ENCODE results near the gene TAF5L.

The TAF5L gene

DNA sequence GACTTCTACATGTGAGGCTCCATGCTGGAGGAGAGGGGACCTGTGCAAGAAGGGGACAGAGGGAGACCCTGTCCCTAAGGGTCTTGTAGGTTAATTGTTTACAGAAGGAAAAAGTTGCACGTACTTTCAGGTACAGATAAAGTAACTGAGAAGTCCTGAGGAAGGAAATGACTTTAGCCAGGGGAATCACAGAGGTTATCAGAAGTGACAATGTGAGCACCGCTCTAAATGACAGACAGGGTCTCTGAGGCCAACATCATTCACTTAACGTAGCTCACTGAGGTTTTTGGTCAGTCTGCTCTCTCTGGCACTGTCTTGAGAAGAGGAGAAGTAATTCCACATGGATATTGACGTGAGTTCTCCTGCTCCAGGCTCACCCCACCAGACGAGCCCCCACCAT is 12.0 kb downstream of the TAF5L start:
- no CpG with 5 or more reads among the region's 5 CpGs for WGBS, 2 donors (ENCODE audit: extremely low coverage in 2 of 2, insufficient read length in 2 of 2, insufficient replicate concordance in 1 of 2)
- Histone ChIP-seq H3K36me3 (replicated peaks in 1 of 2; ENCODE audit: control insufficient read depth in 2 of 2, insufficient read depth in 2 of 2, low read length in 2 of 2) (peaks cover 8 to 58% of the 10 kb centered on the region in 2 donors), H4K8ac (ENCODE audit: low read depth, low read length) (no peak overlapping the region), H2BK15ac (ENCODE audit: low read length) (no peak overlapping the region), H2AK5ac (ENCODE audit: low read depth, low read length) (peak overlapping the region; percentile 4), H3K4ac (ENCODE audit: low read length) (no peak overlapping the region), H2BK12ac (ENCODE audit: low read length) (peak overlapping the region; percentile 67), H3K4me1 (ENCODE audit: control insufficient read depth in 2 of 2, insufficient read depth in 1 of 2, low read depth in 1 of 2, low read length in 2 of 2) (peaks cover 0 to 3% of the 10 kb centered on the region in 2 donors), H3K27ac (replicated peaks; ENCODE audit: low read length) (no peak overlapping the region), H2BK120ac (ENCODE audit: low read depth, low read length) (no peak overlapping the region), H3K14ac (ENCODE audit: low read length) (no peak overlapping the region), H3K27me3 (ENCODE audit: control insufficient read depth in 3 of 3, insufficient read depth in 3 of 3, low read depth in 1 of 3, low read length in 3 of 3) (no peaks in the 10 kb centered on the region), H4K91ac (ENCODE audit: low read depth, low read length, poor library complexity) (no peak overlapping the region), H3K4me2 (ENCODE audit: insufficient read depth, low read length, poor library complexity, severe bottlenecking) (no peak overlapping the region), H3K23ac (ENCODE audit: low read depth, low read length, poor library complexity) (no peak overlapping the region), H3K18ac (ENCODE audit: low read length) (peak overlapping the region; percentile 31), H3K4me3 (ENCODE audit: low read length in 2 of 2) (no peak overlapping the region), H3K9ac (ENCODE audit: low read depth, low read length, poor library complexity) (no peak overlapping the region), H2AFZ (ENCODE audit: low read length) (no peak overlapping the region), H3K9me3 (replicated peaks in 1 of 2; ENCODE audit: control insufficient read depth in 2 of 2, insufficient read depth in 1 of 2, low read depth in 1 of 2, low read length in 2 of 2) (no peaks in the 10 kb centered on the region), H2BK5ac (ENCODE audit: low read length) (no peak overlapping the region), H3K79me1 (ENCODE audit: low read depth, low read length) (no peaks in the 10 kb centered on the region)
- DNase-seq (ENCODE audit: low spot score): no peak

DNA sequence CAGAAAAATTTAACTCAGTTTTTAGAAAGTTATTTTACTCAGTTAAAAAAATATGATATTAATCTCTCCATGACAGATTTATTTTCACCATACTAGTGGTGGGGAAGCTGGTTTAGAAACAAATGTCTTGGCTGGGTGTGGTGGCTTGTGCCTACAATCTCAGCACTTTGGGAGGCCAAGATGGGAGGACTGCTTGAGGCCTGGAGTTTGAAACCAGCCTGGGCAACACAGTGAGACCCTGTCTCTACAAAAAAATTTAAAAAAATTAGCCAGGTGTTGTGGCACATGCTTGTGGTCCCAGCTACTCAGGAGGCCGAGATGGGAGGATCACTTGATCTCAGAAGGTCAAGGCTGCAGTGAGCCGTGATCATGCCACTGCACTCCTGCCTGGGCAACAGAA is 17.3 kb downstream of the TAF5L start:
- WGBS, 2 donors (ENCODE audit: extremely low coverage in 2 of 2, insufficient read length in 2 of 2, insufficient replicate concordance in 1 of 2): no CpG with 5 or more reads among the region's 2 CpGs
- H3K18ac ChIP-seq (ENCODE audit: low read length): no peak overlapping the region
- H3K4me2 ChIP-seq (ENCODE audit: insufficient read depth, low read length, poor library complexity, severe bottlenecking): no peak overlapping the region
- H2AK5ac ChIP-seq (ENCODE audit: low read depth, low read length): no peak overlapping the region
- H3K36me3 ChIP-seq (replicated peaks in 1 of 2; ENCODE audit: control insufficient read depth in 2 of 2, insufficient read depth in 2 of 2, low read length in 2 of 2): peaks cover 16 to 99% of the 10 kb centered on the region in 2 donors
- no peaks in the 10 kb centered on the region for H3K79me1 ChIP-seq (ENCODE audit: low read depth, low read length)
- no peak overlapping the region for H3K23ac ChIP-seq (ENCODE audit: low read depth, low read length, poor library complexity)
- H2BK5ac ChIP-seq (ENCODE audit: low read length): no peak overlapping the region
- H3K4me1 ChIP-seq (ENCODE audit: control insufficient read depth in 2 of 2, insufficient read depth in 1 of 2, low read depth in 1 of 2, low read length in 2 of 2): no peaks in the 10 kb centered on the region
- no peak overlapping the region for H2BK120ac ChIP-seq (ENCODE audit: low read depth, low read length)
- H2BK15ac ChIP-seq (ENCODE audit: low read length): no peak overlapping the region
- no peak overlapping the region for H3K4me3 ChIP-seq (ENCODE audit: low read length in 2 of 2)
- no peaks in the 10 kb centered on the region for H3K9me3 ChIP-seq (replicated peaks in 1 of 2; ENCODE audit: control insufficient read depth in 2 of 2, insufficient read depth in 1 of 2, low read depth in 1 of 2, low read length in 2 of 2)
- H3K14ac ChIP-seq (ENCODE audit: low read length): no peak overlapping the region
- H4K91ac ChIP-seq (ENCODE audit: low read depth, low read length, poor library complexity): no peak overlapping the region
- DNase-seq (ENCODE audit: low spot score): no peak
- no peak overlapping the region for H4K8ac ChIP-seq (ENCODE audit: low read depth, low read length)
- H3K27ac ChIP-seq (replicated peaks; ENCODE audit: low read length): no peak overlapping the region
- no peaks in the 10 kb centered on the region for H3K27me3 ChIP-seq (ENCODE audit: control insufficient read depth in 3 of 3, insufficient read depth in 3 of 3, low read depth in 1 of 3, low read length in 3 of 3)
- H2AFZ ChIP-seq (ENCODE audit: low read length): no peak overlapping the region
- H3K4ac ChIP-seq (ENCODE audit: low read length): no peak overlapping the region
- H2BK12ac ChIP-seq (ENCODE audit: low read length): no peak overlapping the region
- no peak overlapping the region for H3K9ac ChIP-seq (ENCODE audit: low read depth, low read length, poor library complexity)

DNA sequence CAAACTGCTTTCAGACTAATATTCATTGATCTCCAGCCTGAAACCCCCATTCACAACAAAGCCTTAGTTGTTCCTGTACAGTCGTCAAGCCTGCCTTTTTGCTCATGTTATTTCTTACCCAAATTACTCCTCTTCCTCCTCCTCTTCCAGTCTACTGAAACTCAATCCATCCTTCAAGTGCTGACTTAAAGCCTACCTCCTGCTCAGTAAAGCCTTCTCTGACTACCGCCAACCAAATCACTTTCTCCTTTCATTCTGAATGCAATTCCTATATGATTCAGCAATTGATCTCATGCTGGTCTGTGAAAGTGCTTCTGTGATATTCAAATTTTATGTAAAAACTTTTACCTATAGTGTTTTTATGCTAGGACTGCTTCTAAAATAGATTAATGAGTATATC is 18.6 kb downstream of the TAF5L start:
- H4K8ac ChIP-seq (ENCODE audit: low read depth, low read length): no peak overlapping the region
- H3K79me1 ChIP-seq (ENCODE audit: low read depth, low read length): peaks cover under 1% of the 10 kb centered on the region
- no peaks in the 10 kb centered on the region for H3K4me1 ChIP-seq (ENCODE audit: control insufficient read depth in 2 of 2, insufficient read depth in 1 of 2, low read depth in 1 of 2, low read length in 2 of 2)
- no peak overlapping the region for H2BK15ac ChIP-seq (ENCODE audit: low read length)
- H3K4ac ChIP-seq (ENCODE audit: low read length): no peak overlapping the region
- H2AFZ ChIP-seq (ENCODE audit: low read length): no peak overlapping the region
- no peak overlapping the region for H3K9ac ChIP-seq (ENCODE audit: low read depth, low read length, poor library complexity)
- no peak overlapping the region for H3K23ac ChIP-seq (ENCODE audit: low read depth, low read length, poor library complexity)
- H2BK5ac ChIP-seq (ENCODE audit: low read length): no peak overlapping the region
- no peak for DNase-seq (ENCODE audit: low spot score)
- WGBS, 2 donors (ENCODE audit: extremely low coverage in 2 of 2, insufficient read length in 2 of 2, insufficient replicate concordance in 1 of 2): no CpG with 5 or more reads among the region's 2 CpGs
- no peak overlapping the region for H3K14ac ChIP-seq (ENCODE audit: low read length)
- no peaks in the 10 kb centered on the region for H3K9me3 ChIP-seq (replicated peaks in 1 of 2; ENCODE audit: control insufficient read depth in 2 of 2, insufficient read depth in 1 of 2, low read depth in 1 of 2, low read length in 2 of 2)
- no peak overlapping the region for H4K91ac ChIP-seq (ENCODE audit: low read depth, low read length, poor library complexity)
- no peak overlapping the region for H3K27ac ChIP-seq (replicated peaks; ENCODE audit: low read length)
- H3K4me3 ChIP-seq (ENCODE audit: low read length in 2 of 2): no peak overlapping the region
- no peak overlapping the region for H2BK12ac ChIP-seq (ENCODE audit: low read length)
- H3K18ac ChIP-seq (ENCODE audit: low read length): no peak overlapping the region
- no peak overlapping the region for H2BK120ac ChIP-seq (ENCODE audit: low read depth, low read length)
- no peak overlapping the region for H3K4me2 ChIP-seq (ENCODE audit: insufficient read depth, low read length, poor library complexity, severe bottlenecking)
- no peaks in the 10 kb centered on the region for H3K27me3 ChIP-seq (ENCODE audit: control insufficient read depth in 3 of 3, insufficient read depth in 3 of 3, low read depth in 1 of 3, low read length in 3 of 3)
- H2AK5ac ChIP-seq (ENCODE audit: low read depth, low read length): no peak overlapping the region
- peaks cover 19 to 99% of the 10 kb centered on the region in 2 donors for H3K36me3 ChIP-seq (replicated peaks in 1 of 2; ENCODE audit: control insufficient read depth in 2 of 2, insufficient read depth in 2 of 2, low read length in 2 of 2)

DNA sequence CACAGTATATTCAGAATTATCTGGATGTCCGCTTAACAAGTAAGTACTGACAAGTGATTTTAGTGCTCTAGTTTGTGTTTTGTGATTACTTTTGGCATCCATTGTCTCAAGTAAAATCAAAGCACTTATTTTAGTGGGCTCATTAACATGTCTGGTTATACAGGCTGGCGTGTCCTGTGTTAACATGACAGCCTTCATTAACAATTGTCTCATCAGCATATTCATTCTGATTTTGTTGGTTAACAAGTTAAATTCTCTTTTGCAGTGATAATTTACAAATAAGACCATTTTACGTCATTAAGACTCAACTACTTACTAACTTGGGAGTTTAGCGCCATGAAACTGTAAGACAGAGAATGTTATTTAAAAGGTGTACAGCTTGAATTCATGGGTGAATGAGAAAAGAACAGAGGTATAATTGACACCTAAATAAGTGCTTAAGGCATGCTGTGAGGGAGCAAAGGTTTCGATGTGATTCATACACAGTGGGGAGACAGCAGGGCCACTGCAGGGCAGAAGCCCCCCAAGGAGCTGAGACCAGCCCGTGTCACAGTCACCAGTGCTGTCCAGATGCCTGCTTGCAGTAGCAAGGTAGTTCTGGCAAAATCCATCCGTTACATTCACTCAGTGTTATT is 22.4 kb downstream of the TAF5L start:
- WGBS, 2 donors (ENCODE audit: extremely low coverage in 2 of 2, insufficient read length in 2 of 2, insufficient replicate concordance in 1 of 2): no CpG with 5 or more reads among the region's 7 CpGs
- H2BK15ac ChIP-seq (ENCODE audit: low read length): no peak overlapping the region

More for the DNA sequence above, 22.4 kb downstream of the TAF5L start:
- Histone ChIP-seq H2AFZ (ENCODE audit: low read length) (no peak overlapping the region), H2BK120ac (ENCODE audit: low read depth, low read length) (no peak overlapping the region), H3K4ac (ENCODE audit: low read length) (no peak overlapping the region), H3K9me3 (replicated peaks in 1 of 2; ENCODE audit: control insufficient read depth in 2 of 2, insufficient read depth in 1 of 2, low read depth in 1 of 2, low read length in 2 of 2) (no peaks in the 10 kb centered on the region), H3K14ac (ENCODE audit: low read length) (no peak overlapping the region), H4K91ac (ENCODE audit: low read depth, low read length, poor library complexity) (no peak overlapping the region), H3K23ac (ENCODE audit: low read depth, low read length, poor library complexity) (no peak overlapping the region), H3K36me3 (replicated peaks in 1 of 2; ENCODE audit: control insufficient read depth in 2 of 2, insufficient read depth in 2 of 2, low read length in 2 of 2) (peaks cover 20 to 95% of the 10 kb centered on the region in 2 donors), H3K4me2 (ENCODE audit: insufficient read depth, low read length, poor library complexity, severe bottlenecking) (no peak overlapping the region), H3K27ac (replicated peaks; ENCODE audit: low read length) (no peak overlapping the region), H4K8ac (ENCODE audit: low read depth, low read length) (no peak overlapping the region), H3K9ac (ENCODE audit: low read depth, low read length, poor library complexity) (no peak overlapping the region), H3K27me3 (ENCODE audit: control insufficient read depth in 3 of 3, insufficient read depth in 3 of 3, low read depth in 1 of 3, low read length in 3 of 3) (no peaks in the 10 kb centered on the region), H2BK5ac (ENCODE audit: low read length) (no peak overlapping the region), H2BK12ac (ENCODE audit: low read length) (no peak overlapping the region), H3K79me1 (ENCODE audit: low read depth, low read length) (peaks cover 2% of the 10 kb centered on the region), H3K4me3 (ENCODE audit: low read length in 2 of 2) (no peak overlapping the region), H2AK5ac (ENCODE audit: low read depth, low read length) (no peak overlapping the region), H3K4me1 (ENCODE audit: control insufficient read depth in 2 of 2, insufficient read depth in 1 of 2, low read depth in 1 of 2, low read length in 2 of 2) (no peaks in the 10 kb centered on the region), H3K18ac (ENCODE audit: low read length) (no peak overlapping the region)
- no peak for DNase-seq (ENCODE audit: low spot score)

Measured in neuronal stem cell (in vitro differentiated cells).